GM18498 (cell line): ENCODE measurements around the gene MAPK10.
"Not testable (repeated sequence)": the region's sequence is repeated elsewhere in the genome, so short reads cannot be mapped to it uniquely, and the experiment has no call there.

Source experiments
- ATAC-seq: cut with Tn5 transposase; IDR thresholded peaks from one replicate; pipeline ENCODE4 v1.9.1; 2021; ENCODE audit warnings: mild to moderate bottlenecking, moderate library complexity; ENCODE audit not compliant: unreplicated experiment

MAPK10 gene

DNA sequence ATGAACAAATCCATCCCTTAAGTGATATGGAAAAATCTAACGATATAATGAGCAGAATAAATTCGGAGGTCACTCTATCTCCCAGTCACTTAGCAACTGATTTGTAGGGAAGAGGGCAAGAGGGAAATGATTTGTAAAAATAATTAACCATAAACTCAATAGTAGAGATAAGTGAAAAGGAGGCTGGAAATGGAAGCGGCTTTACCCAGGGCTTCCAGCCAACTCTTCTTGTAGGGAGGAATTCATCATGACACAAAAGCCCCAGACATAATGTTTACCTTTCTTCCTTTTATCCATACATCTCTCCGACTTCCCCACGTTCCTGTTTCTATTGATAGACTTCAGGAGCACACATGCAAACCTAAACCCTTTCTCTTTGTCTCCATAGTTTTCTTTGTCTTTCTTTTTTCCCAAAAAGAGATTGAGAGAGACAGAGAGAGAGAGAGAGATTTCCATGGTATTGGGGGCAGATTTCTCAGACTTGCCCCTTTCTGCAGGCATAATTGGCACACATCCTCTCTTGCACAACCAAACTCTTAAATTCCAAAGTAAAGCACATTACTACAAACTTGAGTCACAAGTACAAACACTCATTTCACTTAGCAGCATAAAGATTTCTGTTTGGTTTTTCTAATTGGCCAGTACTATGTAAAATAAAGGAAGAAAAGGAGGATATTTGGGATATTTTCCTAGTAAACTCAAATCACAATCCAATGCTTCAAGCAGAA lies 140.9 kb downstream of the MAPK10 start:
- ATAC-seq: no peak

GRCh38 chr4:86203176-86203575 lies 156.7 kb downstream of the MAPK10 start:
- no peak for ATAC-seq

- no peak for ATAC-seq
Measured at GRCh38 chr4:86185659-86186058, 174.2 kb downstream of the MAPK10 start.

- no peak for ATAC-seq
Measured at GRCh38 chr4:86184901-86185285, 175.0 kb downstream of the MAPK10 start.

- ATAC-seq: no peak
Measured at GRCh38 chr4:86184216-86184900, 175.5 kb downstream of the MAPK10 start.

GRCh38 chr4:86181585-86181984 lies 178.3 kb downstream of the MAPK10 start:
- no peak for ATAC-seq

DNA sequence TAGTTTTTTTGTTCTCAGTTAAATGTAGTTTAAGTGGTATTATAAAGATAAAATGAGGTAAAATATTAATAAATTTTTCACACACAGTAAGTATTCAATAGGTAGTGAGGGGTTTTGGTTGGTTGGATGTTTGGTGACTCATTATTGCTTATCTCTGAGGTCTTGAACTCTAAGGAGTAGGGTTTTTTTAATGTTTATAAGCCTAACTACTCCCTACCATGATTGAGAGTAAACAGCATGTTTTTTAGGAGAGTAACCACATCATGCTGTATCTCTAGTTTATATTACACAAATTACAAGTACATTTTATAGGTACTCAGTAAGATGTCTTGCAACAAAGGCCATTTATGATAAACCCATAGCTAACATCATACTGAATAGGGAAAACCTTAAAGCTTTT lies 181.6 kb downstream of the MAPK10 start:
- ATAC-seq: no peak

DNA sequence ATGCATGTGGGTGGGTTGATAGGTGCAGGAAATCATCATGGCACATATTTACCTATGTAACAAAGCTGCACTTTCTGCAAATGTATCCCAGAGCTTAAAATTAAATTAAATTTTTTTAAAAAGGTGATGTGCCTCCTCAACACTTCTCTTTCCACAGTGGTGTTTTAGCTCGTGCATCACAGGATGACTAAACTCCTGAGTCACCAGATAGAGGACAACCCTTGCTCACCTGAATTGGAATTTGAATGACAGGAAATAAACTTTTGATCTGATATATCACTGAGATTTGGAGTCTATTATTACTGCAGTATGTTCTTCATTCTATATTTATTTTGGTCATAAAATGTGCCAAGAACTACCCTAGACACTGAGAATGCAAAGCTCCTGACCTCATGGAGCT lies 185.3 kb downstream of the MAPK10 start:
- no peak for ATAC-seq

- not testable (repeated sequence) for ATAC-seq
Measured at GRCh38 chr4:86168335-86168734, 191.5 kb downstream of the MAPK10 start.

- no peak for ATAC-seq
Measured at GRCh38 chr4:86160426-86160825, 199.4 kb downstream of the MAPK10 start.

GRCh38 chr4:86159216-86159615 lies 200.6 kb downstream of the MAPK10 start:
- no peak for ATAC-seq

DNA sequence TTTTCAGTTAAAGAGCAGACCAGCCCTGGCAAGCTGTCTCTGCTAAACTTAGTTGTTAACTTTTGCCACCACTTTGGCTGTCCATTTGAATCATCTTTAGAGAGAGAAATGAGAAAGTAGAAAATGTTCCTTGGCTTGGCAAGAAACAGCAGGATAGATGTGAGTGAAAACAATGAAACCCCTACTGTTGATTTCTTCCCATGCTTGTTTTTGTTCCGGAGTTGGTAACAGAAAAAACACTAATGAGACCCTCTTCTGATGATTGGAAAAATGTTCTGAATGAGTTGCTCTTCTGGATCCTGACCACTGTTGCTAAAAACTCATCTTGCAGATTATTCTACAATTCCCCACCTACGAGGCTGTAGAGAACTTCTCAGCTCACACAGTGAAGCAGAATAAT lies 203.3 kb downstream of the MAPK10 start:
- ATAC-seq: no peak

DNA sequence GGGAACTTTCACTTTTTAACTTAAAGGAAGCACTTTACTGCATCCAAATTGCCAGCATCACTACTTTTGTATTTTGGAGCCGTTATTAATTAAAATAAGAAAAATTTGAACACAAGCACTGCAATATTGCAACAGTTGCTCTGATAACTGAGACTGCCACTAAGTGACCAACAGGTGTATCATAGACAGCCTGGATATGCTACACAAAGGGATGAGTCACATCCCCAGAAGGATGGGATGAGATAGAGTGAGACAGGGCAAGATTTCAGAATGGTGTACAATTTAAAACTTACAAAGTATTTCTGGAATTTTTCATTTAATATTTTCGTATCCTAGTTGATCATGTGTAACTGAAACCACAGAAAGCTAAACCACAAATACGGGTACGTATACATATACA lies 204.1 kb downstream of the MAPK10 start:
- ATAC-seq: no peak

- no peak for ATAC-seq
Measured at GRCh38 chr4:86152454-86152853, 207.4 kb downstream of the MAPK10 start.

DNA sequence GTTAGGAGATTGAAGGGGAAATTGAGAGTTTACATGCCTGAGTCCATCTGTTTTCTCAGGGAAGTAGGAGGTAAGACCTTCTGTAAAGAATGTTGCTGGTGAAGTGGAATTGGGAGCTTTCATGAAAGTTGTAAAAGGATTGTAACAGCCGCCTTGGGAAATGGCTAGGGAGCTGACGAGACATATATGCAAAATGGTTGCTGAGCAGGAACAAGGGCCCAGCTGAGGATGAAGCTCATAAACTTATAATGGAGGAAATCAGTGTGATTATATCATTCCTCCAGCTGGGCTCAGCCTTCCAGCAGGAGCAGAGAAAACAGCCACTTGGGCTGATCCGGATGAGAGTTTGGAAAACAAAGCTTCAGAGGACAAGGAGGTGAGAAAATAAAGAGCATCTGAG lies 208.7 kb downstream of the MAPK10 start:
- no peak for ATAC-seq

DNA sequence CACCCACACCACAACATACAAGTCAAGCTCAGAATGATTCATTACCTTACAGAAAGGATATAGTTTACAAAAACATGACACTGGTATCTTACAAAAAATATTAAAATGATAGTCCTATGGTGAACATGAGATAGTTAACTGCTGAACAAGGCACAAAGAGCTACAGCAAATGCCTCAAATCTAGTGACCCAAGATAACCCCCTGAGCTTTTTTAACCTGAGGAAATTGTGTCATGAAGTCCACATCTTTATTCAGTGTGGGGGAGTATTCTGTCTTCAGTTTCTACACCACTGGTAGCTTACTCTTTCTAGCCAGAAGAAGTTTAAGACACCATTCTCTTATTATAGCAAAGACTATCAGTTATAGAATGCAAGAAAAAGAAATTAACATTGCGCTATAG lies 218.7 kb downstream of the MAPK10 start:
- no peak for ATAC-seq

GRCh38 chr4:86132468-86132867 lies 227.4 kb downstream of the MAPK10 start:
- ATAC-seq: no peak

DNA sequence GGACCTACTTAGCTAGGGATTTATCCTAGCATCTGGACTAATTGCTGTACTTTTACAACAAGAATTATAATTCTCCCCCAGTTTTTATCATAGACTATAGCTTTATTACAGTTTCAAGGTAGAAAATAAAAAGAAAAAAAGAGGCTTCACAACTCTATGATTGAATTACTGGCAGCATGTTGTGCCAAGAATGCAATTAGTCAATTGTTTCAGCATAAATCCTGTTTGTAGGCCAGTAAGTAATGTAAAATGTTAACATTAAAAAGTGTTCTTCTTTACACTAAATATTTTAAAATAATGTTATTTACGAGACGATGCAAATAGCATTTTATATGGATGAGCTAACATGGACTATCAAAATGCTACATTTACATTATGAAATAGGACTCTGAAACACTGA lies 228.4 kb downstream of the MAPK10 start:
- no peak for ATAC-seq

DNA sequence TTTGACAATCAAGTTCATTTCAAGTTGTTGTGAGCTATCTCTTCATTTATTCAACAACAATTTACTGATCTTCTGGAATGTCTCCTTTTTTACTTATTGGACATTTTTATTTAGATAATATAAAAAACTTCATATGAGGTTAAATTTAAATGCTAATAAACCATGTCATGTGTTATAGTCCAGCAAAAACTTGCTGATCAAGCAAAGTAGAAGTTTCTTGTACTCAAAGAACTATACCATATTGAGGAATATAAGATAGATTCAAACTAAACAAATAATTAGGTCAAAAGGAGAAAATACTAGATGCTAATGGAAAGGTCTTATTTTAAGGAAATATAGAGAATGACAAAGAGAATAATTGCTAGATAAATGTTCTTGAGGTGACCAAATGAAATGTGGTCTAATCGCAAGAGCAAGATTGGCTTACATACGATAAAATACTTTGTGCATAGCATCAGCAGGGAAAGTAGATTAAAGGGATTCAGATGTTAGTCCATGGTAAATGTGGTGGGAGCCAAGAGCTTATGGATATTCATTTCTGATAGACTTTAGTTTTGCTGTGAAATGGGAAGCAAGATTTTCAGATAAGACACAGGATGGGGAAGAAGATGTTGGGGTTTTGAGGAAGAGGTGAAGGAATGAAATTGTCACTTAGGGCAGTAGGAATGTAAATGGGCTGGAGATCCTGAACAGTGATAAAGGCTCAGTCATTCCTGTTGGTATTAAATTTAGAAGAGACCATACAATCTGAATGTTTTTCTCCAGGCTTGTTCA lies 229.5 kb downstream of the MAPK10 start:
- ATAC-seq: no peak

GRCh38 chr4:86129546-86129945 lies 230.3 kb downstream of the MAPK10 start:
- ATAC-seq: no peak

- ATAC-seq: no peak
Measured at GRCh38 chr4:86122404-86122803, 237.4 kb downstream of the MAPK10 start.

- ATAC-seq: no peak
Measured at GRCh38 chr4:86118711-86119110, 241.1 kb downstream of the MAPK10 start.
